Thoracic aorta (tissue), 2 donors: Measurements from ENCODE around the gene METTL23. TPM values are rescaled to one million over a fixed set of nuclear protein-coding genes. Genes with fewer than 3 reads are reported as not detected.

Experiments
- ATAC-seq: fragments of 150-250 bp; one replicate; pipeline ENCODE4 v1.8.0; 2017; ENCODE audit warnings: low read depth; ENCODE audit not compliant: insufficient number of reproducible peaks, low FRiP score
- DNase-seq: peaks from one replicate; pipeline ENCODE4 v3.0.0-alpha.2; 2020; ENCODE audit warnings: low spot score
- H3K27ac ChIP-seq, 2 donors: fragments of 200-600 bp; sonication (generic); 1 replicate in 1 of 2; 2 replicates in 1 of 2; pipeline ENCODE4 v1.5.1; 2016; ENCODE audit warnings: mild to moderate bottlenecking in 2 of 2, moderate library complexity in 2 of 2
- H3K27me3 ChIP-seq: fragments of 200-600 bp; sonication (generic); replicated peaks from 2 replicates; pipeline ENCODE4 v1.6.0; 2016; ENCODE audit warnings: mild to moderate bottlenecking; ENCODE audit not compliant: insufficient read depth
- H3K36me3 ChIP-seq: fragments of 200-600 bp; sonication (generic); one replicate; pipeline ENCODE4 v1.5.1; 2016
- H3K4me1 ChIP-seq, 2 donors: fragments of 200-600 bp; sonication (generic); 1 replicate in 1 of 2; 2 replicates in 1 of 2; pipeline versions ENCODE4 v1.5.1 to v1.6.0; 2016; ENCODE audit warnings: low read depth in 2 of 2, mild to moderate bottlenecking in 1 of 2; ENCODE audit not compliant: control insufficient read depth in 1 of 2
- H3K4me3 ChIP-seq: fragments of 200-600 bp; sonication (generic); 2 replicates; pipeline ENCODE4 v1.5.1; 2016; ENCODE audit warnings: mild to moderate bottlenecking
- H3K9me3 ChIP-seq: fragments of 200-600 bp; sonication (generic); 2 replicates; pipeline ENCODE4 v1.5.1; 2016
- CTCF ChIP-seq: fragments of 200-600 bp; sonication (generic); IDR thresholded peaks from one replicate; pipeline ENCODE4 v1.5.1; 2019; ENCODE audit warnings: antibody characterized with exemption
- total RNA-seq, 2 donors: library from RNA; depleted of rRNA; stranded (reverse); fragments of >200 nt; gene quantifications; one replicate each; pipeline versions ENCODE4 v1.1.0 to v1.2.3, GENCODE V29; 2016

The METTL23 gene
- total RNA-seq, 2 donors from 2014 or later: 12.1 to 42.5 TPM

- Histone ChIP-seq H3K4me1 (peaks cover 42 to 75% of the 10 kb centered on the region in 2 donors), H3K27me3 (no peaks in the 10 kb centered on the region), H3K9me3 (no peaks in the 10 kb centered on the region), H3K27ac (peak overlapping the region; percentile 94 to 98), H3K4me3 (peak overlapping the region; percentile 69), H3K36me3 (no peaks in the 10 kb centered on the region)
- ATAC-seq (peak; percentile 80), DNase-seq (peak; percentile 55)
- no peak for TF ChIP-seq CTCF
Measured at GRCh38 chr17:76700617-76701470, 25.8 kb upstream of the METTL23 start.

GRCh38 chr17:76701471-76701967, 25.1 kb upstream of the METTL23 start:
- ATAC-seq: no peak
- Histone ChIP-seq H3K4me3 (peak overlapping the region; percentile 69), H3K27ac (peak overlapping the region; percentile 94 to 98), H3K27me3 (no peaks in the 10 kb centered on the region), H3K36me3 (no peaks in the 10 kb centered on the region), H3K9me3 (no peaks in the 10 kb centered on the region), H3K4me1 (peaks cover 41 to 71% of the 10 kb centered on the region in 2 donors)
- TF ChIP-seq CTCF: no peak
- DNase-seq: no peak

- no peak overlapping the region for H3K4me3 ChIP-seq
- H3K36me3 ChIP-seq: no peaks in the 10 kb centered on the region
- ATAC-seq (no peak), DNase-seq (no peak)
- peaks cover 36 to 71% of the 10 kb centered on the region in 2 donors for H3K4me1 ChIP-seq
- no peaks in the 10 kb centered on the region for H3K9me3 ChIP-seq
- H3K27ac ChIP-seq: peak overlapping the region; percentile 94 to 98
- H3K27me3 ChIP-seq: no peaks in the 10 kb centered on the region
- no peak for TF ChIP-seq CTCF
Measured at GRCh38 chr17:76702076-76702475, 24.6 kb upstream of the METTL23 start.

GRCh38 chr17:76702941-76703637, 23.6 kb upstream of the METTL23 start:
- TF ChIP-seq CTCF: no peak
- Histone ChIP-seq H3K27ac (peak overlapping the region in 1 of 2 donors; percentile 3), H3K9me3 (no peaks in the 10 kb centered on the region), H3K4me3 (no peak overlapping the region), H3K36me3 (no peaks in the 10 kb centered on the region), H3K4me1 (peaks cover 33 to 71% of the 10 kb centered on the region in 2 donors), H3K27me3 (no peaks in the 10 kb centered on the region)
- DNase-seq (no peak), ATAC-seq (no peak)

GRCh38 chr17:76704805-76705204, 21.8 kb upstream of the METTL23 start:
- TF ChIP-seq CTCF: no peak
- Histone ChIP-seq H3K36me3 (no peaks in the 10 kb centered on the region), H3K27ac (peak overlapping the region in 1 of 2 donors; percentile 2), H3K9me3 (no peaks in the 10 kb centered on the region), H3K4me1 (peaks cover 22 to 63% of the 10 kb centered on the region in 2 donors), H3K4me3 (no peak overlapping the region), H3K27me3 (no peaks in the 10 kb centered on the region)
- DNase-seq (no peak), ATAC-seq (no peak)
